NCI-H774 (cell line): ENCODE results near the gene LCNL1.

Experiments
- DNase-seq: peaks from one replicate; lab custom pipeline; 2025; lab: John Stamatoyannopoulos, UW

LCNL1 gene

DNA sequence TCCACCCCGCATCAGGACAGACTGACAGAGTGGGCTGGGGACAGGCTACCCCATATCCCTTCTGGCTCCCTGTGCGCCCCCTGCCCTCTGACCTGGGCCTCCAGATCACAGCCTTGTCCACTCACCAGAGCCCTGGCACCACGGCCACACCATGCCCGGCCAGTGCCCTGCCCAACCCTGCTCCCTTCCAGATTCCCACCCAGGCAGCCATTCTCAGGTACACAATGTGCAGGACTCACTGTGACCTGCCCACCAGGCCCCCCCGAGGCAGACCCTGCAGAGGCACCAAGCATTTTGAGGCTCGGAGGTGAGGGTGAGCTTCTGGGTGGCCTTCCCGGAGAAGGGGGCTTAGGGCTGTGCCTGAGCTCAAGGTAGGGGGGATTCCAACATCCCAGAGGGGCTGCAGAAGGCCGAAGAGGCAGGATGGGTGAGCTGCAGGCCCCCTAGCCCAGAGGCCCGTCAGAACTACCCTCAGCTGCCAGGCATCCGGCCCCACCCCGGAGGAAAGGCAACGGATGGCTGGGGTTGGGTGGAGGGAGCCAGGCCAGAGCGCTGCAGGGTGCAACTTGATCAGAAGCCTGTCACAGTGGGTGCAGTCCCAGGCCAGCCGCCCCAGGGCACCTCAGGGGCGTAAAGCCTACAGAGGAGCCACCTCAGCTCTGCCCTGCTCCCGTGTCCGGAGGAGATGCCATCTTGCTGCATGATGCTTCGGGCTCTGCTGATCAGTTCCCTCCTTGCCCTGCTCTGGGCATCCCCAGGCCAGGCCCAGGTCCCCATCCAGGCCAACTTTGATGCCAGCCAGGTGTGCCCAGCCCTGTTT, at the start of gene LCNL1:
Gene LCNL1, plus strand, starts transcription at position 762 of the 820 bp plus-strand sequence. CDS start 594 bp downstream, outside the sequence.
- no peak for DNase-seq

DNA sequence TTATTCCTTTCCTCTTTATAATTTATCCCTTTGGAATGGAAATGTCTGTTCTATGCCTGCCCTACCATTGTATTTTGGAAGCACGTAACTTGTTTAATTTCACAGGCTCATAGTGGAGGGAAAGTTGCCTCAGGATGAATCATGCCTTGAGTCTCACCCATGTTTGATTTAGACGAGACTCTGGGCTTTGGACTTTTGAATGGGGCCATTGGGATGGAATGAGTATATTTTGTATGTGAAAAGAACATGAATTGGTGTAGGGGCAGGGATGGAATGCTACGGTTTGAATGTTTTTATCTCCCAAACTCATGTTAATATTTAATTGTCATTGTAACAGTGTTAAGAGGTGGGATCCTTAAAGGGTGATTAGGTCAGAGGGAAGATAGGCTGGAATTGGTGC, 48.5 kb upstream of the LCNL1 start:
- no peak for DNase-seq

DNA sequence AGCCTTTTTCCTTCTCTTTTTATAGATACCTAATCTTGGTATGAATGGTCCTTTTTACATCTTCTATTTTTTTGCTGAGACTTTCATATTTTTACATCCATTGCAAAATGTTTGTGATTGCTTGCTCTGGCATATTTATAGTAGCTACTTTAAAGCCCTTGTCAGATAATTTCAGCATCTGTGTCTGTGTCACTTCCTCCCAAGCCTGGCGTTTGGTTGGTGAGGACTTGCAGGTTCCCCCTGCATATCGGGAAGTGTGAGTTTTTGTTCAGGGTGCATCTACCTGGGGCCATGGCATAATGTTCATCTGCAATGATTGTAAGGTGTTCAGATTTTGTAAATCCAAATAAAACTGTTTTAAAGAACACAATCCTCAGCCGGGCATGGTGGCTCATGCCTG, 47.1 kb upstream of the LCNL1 start:
- DNase-seq = no peak

DNA sequence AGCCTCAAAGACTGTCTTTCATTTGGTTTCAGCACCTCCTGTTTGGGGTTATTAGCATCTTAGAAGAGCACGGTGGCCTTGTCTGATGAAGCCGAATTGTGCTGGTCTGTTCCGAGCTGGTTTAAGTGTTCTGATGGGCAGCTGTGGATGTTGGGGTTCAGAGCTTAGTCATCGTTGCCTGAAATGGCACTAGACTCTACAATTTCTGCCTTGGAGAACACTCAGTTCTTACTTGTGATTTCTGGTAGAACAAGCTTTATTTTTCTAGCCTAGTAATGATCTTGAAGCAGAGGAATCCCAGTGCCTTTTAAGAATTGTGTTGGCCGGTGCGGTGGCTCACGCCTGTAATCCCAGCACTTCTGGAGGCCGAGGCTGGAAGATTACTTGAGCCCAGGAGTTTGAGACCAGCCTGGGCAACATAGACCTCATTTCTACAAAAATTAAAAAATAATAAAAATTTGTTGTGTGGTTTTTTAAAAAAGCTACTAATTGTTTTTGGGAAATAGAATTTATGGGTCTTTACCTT, 46.1 kb upstream of the LCNL1 start:
- DNase-seq = no peak

DNA sequence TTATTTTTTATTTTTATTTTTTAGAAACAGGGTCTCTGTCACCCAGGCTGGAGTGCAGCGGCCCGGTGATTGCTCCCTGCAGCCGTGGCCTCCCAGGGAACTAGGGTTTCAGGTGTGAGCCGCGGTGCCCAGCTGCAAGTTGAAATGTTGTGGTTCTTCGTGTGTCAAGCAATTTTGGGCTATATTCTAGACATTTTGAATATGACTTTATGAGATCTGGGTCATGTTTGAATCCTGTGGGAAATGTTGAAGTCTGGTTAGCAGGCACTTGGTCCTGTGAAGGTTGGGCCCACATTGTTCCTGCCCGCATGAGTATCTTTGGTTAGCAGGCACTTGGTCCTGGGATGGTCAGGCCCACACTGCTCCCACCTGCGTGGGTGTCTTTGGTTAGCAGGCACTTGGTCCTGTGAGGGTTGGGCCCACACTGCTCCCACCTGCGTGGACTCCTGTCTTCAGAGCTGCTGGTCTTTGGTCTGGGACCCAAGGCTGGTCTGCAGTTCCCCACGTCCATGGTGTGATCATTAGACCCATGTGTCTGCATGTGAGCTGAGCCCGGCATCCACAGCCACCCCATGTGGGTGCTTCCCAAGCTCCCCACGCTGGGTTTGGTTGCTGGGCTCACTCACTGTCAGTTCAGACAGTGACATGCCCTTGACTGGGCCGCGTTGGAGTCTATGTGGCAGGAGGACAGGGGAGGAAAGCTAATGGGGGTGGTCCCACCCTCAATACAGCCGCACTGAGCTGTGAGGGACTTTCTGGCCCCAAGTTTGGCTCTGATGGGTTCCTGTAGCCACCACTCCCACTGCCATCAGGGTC, 45.4 kb upstream of the LCNL1 start:
- DNase-seq = no peak

DNA sequence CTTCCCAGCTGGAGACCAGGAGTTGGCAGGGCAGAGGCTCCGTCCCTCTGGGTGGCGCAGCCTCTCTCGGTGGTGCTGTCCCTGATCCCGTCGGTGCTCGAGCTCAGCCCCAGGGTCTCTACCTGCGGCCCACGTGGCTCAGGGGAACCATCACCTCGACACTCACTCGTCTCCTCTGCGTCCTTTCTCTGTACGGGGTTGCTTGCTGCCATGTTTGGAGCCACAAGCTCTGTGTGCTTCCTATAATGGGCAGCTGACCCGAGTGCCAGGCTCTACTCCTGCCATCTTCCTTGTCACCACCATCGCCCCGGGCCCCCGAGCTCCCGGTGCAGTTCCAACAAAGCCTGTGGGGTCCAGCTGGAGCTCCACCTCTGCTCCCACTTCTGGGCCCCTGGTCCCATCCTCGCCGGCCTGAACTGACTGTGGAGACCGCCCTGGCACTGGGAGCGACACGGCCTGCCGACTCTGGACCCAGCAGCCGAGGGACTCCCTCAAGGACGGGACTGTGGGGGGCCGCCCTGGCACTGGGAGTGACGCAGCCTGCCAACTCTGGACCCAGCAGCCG, 43.3 kb upstream of the LCNL1 start:
- DNase-seq = no peak

DNA sequence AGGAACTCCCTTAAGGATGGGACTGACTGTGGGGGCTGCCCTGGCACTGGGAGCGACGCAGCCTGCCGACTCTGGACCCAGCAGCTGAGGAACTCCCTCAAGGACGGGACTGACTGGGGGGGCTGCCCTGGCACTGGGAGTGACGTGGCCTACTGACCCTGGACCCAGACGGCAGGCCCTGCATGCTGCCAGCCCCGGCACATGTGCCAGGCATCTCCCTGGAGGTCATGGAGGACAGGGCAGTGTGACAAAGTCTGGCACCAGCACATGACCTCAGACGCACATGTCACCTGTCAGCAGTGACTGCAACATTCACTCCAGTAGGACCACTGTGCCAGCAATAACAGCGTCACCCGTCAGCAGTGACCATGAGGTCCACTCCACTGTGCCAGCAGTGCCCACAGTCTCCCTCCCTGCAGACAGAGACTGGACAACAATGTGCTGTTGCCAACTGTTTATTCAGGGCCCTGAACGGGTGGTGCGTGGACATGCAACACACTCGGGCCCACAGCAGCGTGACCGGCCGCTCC, 42.7 kb upstream of the LCNL1 start:
- no peak for DNase-seq

DNA sequence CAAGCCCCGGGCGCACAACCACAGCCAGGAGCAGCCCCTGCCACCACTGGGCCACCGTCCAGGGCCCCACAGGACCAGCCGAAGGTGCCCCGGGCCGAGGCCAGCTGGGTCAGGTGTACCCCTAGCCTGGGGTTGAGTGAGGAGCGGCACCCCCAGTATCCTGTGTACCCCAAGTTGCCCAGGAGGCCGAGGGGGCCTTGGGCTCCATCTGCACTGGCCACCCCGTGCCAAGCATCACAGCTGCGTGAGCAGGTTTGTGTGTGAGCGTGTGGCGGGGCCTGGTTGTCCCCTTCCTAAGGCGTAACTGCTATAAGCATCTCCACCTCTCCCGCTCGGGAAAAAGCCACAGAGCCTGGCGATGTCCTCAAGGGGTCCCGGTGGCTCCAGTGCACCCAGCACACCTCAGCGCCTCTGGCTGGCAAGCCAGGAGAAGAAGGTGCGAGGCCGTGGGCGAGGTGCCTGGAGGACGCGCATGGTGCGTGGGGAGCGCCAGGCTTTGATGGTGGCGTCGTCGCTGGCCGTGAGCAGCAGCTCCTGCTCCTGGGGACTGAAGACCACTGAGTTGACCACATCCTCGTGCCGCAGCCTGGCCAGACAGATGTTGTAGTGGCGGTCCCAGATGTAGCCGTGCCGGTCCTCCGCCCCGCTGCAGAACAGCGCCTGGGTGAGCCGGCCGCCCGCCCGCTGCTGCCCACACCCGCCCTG, 42.1 kb upstream of the LCNL1 start:
- DNase-seq = no peak

DNA sequence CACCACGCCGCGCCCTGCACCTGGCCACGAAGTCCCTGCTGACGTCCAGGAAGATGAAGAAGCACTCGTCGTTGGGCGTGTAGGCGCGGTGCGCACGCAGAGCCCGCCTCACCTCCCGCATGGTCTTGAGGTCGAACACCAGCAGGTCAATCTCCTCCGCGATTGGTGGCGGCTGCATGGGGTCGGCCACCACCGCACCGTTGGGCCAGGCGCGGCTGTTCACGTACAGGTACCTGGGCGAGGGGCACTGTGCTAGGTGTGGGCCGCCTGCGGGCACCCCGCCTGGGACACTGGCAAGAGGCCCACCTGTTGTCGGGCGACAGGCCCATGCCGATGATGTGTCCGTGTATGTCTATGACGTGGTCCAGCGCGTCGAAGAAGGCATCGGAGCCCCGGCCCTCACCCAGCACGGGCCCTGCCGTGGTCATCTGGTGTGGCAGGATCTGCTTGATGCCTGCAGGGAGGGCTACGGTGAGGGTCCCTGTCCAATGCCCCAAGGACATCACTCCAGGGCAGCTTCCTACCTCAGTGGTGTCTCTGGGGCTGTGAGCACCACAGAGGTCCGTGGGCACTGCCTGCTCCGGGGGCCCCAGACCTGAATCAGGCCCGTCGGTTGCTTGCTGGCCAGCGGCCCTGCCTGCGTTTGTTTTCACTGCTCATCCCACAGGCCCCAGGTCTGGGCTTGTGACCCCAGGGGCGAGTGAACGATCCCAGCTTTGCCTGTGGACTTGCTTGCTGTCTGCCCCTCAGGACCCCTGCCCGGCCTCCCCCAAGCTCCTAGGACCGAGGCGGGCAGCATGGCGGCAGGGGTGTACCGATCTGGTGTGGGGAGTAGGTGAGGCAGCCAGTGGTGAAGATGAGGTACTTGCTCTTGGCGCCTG, 41.3 kb upstream of the LCNL1 start:
- no peak for DNase-seq

DNA sequence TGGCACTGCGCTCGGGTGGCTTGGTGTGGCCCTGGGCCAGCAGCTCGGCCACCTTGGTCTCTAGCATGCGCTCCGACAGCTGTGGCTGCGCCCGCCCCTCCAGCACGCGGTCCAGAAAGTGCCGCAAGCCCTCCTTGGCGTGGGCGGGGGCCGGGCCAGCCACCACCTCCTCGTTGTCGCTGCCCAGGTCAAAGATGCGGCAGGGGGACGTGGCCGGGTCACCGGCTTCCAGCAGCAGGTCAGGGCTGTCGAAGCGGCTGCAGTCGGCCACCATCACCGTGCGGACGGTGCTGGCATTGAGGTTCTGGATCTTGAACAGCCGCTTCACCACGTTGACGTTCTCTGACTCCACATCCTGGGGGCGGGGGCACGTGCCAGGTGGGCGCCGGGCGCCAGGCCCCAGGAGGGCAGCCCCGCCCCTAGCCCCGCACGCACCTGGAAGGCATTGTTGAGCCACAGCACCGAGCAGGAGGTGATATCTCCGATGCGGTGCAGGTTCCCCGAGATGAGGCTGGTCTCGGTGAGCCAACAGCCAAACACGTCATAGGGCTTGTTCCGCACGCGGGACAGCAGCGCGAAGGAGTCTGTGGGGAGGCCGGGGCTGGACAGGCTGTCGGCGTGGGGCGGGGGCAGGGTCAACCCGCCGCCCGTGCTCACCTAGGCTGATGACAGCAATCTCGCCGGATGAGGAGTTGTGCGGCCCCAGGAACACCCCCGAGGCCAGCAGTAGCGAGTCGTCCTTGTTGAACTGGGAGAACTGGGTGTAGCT, 40.5 kb upstream of the LCNL1 start:
- DNase-seq = no peak

DNA sequence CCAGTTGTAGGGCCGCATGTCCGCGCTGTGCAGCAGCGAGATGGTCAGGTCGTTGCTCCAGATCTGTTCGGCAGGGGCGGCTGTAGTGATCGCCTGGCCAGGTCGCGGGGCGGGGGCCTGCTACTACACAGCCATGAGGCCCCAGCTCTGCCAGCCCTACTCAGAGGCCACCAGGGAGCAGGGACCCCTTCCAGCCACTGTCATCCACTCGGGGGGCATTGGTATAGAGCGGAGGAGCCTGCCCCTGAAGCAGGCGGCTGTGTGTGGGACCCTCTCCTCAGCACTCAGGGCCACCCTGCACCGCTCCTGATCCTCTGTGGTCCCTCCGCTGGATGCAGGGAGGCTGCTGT, 39.9 kb upstream of the LCNL1 start:
- DNase-seq = no peak

DNA sequence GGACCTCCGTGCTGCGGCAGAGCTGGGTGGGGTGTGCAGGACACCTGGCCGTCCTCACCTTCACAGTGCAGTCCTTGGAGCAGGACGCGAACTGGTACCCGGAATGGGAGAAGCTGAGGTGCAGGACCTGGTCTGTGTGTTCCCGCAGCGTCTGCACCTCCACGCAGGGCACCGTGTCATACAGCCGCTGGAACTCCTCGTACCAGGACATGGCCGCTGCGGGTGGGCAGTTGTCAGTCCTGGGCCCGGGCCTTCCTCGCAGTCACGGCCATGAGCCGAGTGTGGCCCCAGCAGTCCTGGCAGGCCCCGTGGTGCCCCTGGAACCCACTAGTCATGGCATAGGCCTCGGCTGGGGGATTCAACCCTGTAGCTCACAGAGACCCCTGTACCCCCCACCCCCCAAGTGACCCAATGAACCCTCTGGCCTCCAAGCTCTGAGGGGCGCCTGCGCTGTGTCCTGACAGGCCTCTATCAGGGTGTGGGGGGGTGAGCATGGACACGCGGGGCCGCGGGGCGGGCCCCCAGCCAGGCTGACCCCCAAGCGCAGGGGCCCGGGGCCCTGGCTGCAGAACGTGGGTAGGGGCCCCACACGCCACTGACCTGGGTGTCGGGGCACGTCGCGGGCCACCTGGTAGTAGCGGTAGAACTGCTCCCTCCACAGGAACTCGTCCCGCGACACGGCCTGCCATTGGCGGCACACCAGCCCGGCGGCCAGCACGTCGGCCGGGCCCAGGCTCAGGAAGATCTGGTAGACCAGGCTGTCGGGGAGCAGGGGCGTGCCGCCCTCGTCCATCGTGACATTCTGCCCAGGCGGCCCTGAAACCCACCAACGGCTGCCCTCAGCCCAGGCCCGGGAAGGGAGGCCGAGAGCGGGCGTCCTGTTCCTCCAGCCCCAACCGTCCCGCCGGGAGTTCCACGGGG, 39.2 kb upstream of the LCNL1 start:
- DNase-seq = no peak

DNA sequence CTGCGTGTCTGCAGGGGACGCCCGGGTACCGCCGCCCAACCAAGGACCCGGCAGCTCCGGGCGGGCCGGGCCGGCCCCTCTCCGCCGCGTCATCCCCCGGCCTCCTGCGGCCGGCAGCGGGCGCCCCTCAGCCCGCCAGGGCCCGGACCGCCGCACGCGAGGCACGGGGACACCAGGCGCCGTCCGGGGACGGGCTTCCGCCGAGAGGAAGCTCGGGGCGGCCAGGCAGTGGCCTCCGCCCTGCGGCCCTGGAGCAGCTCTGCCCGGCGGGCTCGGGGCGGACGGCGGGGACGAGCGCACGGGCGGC, 38.6 kb upstream of the LCNL1 start:
- DNase-seq = no peak

DNA sequence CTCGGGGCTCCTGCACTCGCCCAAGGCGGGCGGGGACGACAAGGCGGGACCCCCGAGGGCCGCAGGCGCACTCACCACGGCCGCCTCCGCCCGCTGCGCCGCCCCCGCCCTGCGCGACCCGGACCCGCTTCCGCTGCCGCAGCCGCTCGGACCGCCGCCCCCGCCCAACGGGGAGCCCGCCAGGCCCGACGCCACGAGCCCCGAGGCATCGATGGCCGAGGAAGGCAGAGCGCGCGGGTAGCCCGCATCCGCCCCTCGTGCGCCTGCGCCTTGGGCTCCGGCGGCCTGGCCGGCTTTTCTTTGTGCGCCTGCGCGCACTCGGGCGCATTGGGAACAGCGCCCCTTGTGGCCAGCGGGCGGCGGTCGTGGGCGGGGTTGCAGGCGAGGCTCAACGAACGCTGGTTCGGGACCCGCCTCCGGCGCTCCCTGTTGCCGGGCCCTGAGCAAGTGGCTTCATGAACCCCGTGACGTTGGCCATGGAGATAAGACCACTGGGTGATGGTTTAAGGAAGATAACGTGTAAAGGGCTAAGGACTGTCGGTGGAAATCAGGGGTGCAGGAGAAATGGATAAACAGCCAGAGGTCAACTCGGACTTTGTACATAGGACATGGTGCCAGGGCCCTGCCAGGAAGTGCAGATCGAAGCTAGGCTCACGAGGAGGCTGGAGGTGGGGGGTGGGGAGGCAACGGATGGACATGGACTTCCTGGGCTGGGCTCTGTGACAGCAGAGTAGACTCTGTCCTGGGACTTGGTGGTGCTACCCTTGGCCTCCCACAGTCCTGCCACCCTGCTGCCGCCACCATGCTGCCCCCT, 38.1 kb upstream of the LCNL1 start, which contains the start of the genes C8G and FBXW5:
Gene C8G, plus strand, starts transcription at position 725 of the 814 bp plus-strand sequence. Its CDS starts 78 bp downstream, at position 803.
Gene FBXW5, minus strand, starts transcription at position 220 of the 814 bp plus-strand sequence. CDS start 655 bp downstream, outside the sequence.
- peak; percentile 97 for DNase-seq

DNA sequence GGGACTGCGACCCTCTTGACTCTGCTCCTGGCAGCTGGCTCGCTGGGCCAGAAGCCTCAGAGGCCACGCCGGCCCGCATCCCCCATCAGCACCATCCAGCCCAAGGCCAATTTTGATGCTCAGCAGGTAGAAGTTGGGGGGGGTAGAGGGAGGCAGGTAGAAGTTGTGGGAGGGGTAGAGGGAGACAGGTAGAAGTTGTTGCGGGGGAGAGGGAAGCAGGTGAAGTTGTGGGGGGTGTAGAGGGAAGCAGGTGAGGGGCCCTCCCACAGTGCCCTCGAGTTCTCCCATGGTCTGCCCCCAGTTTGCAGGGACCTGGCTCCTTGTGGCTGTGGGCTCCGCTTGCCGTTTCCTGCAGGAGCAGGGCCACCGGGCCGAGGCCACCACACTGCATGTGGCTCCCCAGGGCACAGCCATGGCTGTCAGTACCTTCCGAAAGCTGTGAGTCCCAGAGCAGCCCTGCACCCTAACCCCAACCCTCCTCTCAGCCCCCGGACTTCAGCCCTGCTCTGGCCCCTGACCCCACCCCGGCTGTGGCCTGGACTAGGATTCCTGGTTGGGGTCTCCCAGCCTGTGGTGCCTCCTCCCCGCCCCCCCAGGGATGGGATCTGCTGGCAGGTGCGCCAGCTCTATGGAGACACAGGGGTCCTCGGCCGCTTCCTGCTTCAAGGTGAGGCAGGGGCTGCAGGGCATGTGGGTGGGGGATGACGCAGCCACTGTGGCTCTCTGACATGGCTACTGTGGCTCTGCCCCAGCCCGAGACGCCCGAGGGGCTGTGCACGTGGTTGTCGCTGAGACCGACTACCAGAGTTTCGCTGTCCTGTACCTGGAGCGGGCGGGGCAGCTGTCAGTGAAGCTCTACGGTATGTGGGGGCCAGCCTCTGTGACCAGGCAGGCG, 37.2 kb upstream of the LCNL1 start:
- no peak for DNase-seq

DNA sequence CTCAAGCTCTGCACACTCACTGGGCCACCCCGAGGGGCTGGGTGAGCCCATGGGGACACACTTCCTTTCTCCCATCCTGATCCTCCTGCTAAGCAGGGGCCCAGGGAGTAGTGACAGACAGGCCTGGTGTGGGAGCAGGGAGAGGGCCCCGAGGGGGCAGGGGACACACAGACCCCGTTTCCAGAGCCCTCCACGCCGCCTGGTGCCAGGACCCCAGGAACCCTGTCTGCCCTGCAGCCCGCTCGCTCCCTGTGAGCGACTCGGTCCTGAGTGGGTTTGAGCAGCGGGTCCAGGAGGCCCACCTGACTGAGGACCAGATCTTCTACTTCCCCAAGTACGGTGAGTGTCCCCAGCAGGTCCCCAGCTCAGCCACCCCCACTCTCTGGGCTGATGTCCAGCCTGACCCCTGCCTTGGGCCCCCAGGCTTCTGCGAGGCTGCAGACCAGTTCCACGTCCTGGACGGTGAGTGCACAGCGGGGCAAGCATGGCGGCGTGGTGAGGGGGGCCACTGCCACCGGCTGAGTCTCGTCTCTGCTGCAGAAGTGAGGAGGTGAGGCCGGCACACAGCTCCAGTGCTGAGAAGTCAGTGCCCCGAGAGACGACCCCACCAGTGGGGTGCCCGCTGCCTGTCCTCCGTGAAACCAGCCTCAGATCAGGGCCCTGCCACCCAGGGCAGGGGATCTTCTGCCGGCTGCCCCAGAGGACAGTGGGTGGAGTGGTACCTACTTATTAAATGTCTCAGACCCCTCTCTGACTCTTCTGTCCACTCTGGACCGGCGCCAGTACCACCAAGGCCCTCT, 36.4 kb upstream of the LCNL1 start:
- no peak for DNase-seq
